Colonic mucosa (tissue), 4 donors: ENCODE data around the gene TANGO6. TPM values are rescaled to one million over a fixed set of nuclear protein-coding genes. Genes with fewer than 3 reads are reported as not detected.

Source experiments
- DNase-seq: peaks from one replicate; pipeline ENCODE4 v3.0.0-alpha.2; 2020
- H3K27ac ChIP-seq: fragments of 200-600 bp; one replicate; pipeline ENCODE4 v1.8.0; 2021
- H3K27me3 ChIP-seq: fragments of 200-600 bp; one replicate; pipeline ENCODE4 v1.8.0; 2021
- H3K36me3 ChIP-seq: fragments of 200-600 bp; one replicate; pipeline ENCODE4 v1.8.0; 2021
- H3K4me1 ChIP-seq: fragments of 200-600 bp; one replicate; pipeline ENCODE4 v1.8.0; 2021; ENCODE audit warnings: mild to moderate bottlenecking
- H3K4me3 ChIP-seq: fragments of 200-600 bp; one replicate; pipeline ENCODE4 v1.8.0; 2021
- H3K9ac ChIP-seq, 2 donors: one replicate each; pipeline ENCODE4 v1.7.0; 2013; ENCODE audit warnings: control low read depth in 2 of 2, low read depth in 2 of 2, low read length in 2 of 2
- H3K9me3 ChIP-seq: fragments of 200-600 bp; one replicate; pipeline ENCODE4 v1.8.0; 2021
- CTCF ChIP-seq: fragments of 200-600 bp; IDR thresholded peaks from one replicate; pipeline ENCODE4 v1.8.0; 2022; ENCODE audit warnings: antibody characterized with exemption, mild to moderate bottlenecking
- intact Hi-C: fragments of 100-400 bp; cut with DNase I; formaldehyde crosslinking; loops from one replicate; pipeline ENCODE4 v1.14.1; 2022
- total RNA-seq, 2 donors: library from RNA; stranded (reverse); fragmentation: NEBNext Ultra II Directional in 1 of 2; extraction: Animal tissue kit (Norgen Biotek cat#: 25700) in 1 of 2; gene quantifications; one replicate each; pipeline ENCODE4 v1.2.1, GENCODE V29; 2021
- donor health status: healthy.
- donor health status: DM: no; HTN: no; CAD: no.
- donor health status: DM: no; HTN: no; CAD: no.

TANGO6 gene
- total RNA-seq, 2 donors from 2014 or later: 6.6 to 10.1 TPM

- Histone ChIP-seq H3K27me3 (no peaks in the 10 kb centered on the region), H3K36me3 (no peaks in the 10 kb centered on the region), H3K27ac (no peak overlapping the region), H3K4me3 (no peak overlapping the region), H3K9ac (no peak overlapping the region), H3K4me1 (no peaks in the 10 kb centered on the region), H3K9me3 (no peaks in the 10 kb centered on the region)
- intact Hi-C loops: loop anchor here (5.0 kb wide), 2 partner anchors 207 to 222 kb away; partner anchors contain the start of gene HAS3
- TF ChIP-seq CTCF: no peak
- no peak for DNase-seq
Measured at GRCh38 chr16:68900009-68900408, 56.7 kb downstream of the TANGO6 start.

- H3K36me3 ChIP-seq: no peaks in the 10 kb centered on the region
- no peak overlapping the region for H3K9ac ChIP-seq
- TF ChIP-seq CTCF: peak; percentile 53
- H3K27ac ChIP-seq: no peak overlapping the region
- no peaks in the 10 kb centered on the region for H3K27me3 ChIP-seq
- intact Hi-C loops: loop anchor here (5.0 kb wide), 2 partner anchors 205 to 220 kb away; partner anchors contain the start of gene HAS3
- peak; percentile 70 for DNase-seq
- no peak overlapping the region for H3K4me3 ChIP-seq
- no peaks in the 10 kb centered on the region for H3K4me1 ChIP-seq
- H3K9me3 ChIP-seq: no peaks in the 10 kb centered on the region
Measured at GRCh38 chr16:68902003-68902968, 59.0 kb downstream of the TANGO6 start.

DNA sequence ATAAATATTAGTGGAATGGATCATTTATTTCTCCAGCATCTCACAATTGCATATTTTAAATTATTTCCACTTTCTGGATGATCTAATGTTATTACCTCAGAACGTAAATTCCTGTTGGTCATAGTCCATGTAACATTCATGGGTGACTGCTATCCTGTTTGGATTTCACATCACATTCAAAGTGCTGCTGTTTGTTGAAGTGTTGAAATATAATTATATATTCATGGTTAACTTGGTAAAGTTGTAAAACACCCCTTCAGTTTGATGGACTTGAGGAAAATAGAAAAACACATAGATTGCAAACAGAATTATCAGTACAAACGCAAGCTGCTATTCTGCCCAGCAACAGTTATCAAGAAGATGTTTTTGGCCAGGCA, 59.6 kb downstream of the TANGO6 start:
- no peaks in the 10 kb centered on the region for H3K27me3 ChIP-seq
- no peak overlapping the region for H3K4me3 ChIP-seq
- H3K4me1 ChIP-seq: no peaks in the 10 kb centered on the region
- H3K36me3 ChIP-seq: no peaks in the 10 kb centered on the region
- no peak for DNase-seq
- no peak overlapping the region for H3K9ac ChIP-seq
- H3K9me3 ChIP-seq: no peaks in the 10 kb centered on the region
- H3K27ac ChIP-seq: no peak overlapping the region
- intact Hi-C loops: loop anchor here (5.0 kb wide), 2 partner anchors 204 to 219 kb away; partner anchors contain the start of gene HAS3
- TF ChIP-seq CTCF: no peak

GRCh38 chr16:68907297-68907696, 64.0 kb downstream of the TANGO6 start:
- H3K9ac ChIP-seq: no peak overlapping the region
- intact Hi-C loops: no loop called here
- no peaks in the 10 kb centered on the region for H3K27me3 ChIP-seq
- no peaks in the 10 kb centered on the region for H3K4me1 ChIP-seq
- no peak for TF ChIP-seq CTCF
- no peaks in the 10 kb centered on the region for H3K36me3 ChIP-seq
- H3K27ac ChIP-seq: peak overlapping the region; percentile 13
- no peak for DNase-seq
- H3K9me3 ChIP-seq: no peaks in the 10 kb centered on the region
- no peak overlapping the region for H3K4me3 ChIP-seq

GRCh38 chr16:68907781-68908181, 64.5 kb downstream of the TANGO6 start:
- no peaks in the 10 kb centered on the region for H3K27me3 ChIP-seq
- TF ChIP-seq CTCF: no peak
- H3K9ac ChIP-seq: no peak overlapping the region
- no peaks in the 10 kb centered on the region for H3K4me1 ChIP-seq
- no peak overlapping the region for H3K4me3 ChIP-seq
- intact Hi-C loops: no loop called here
- H3K9me3 ChIP-seq: no peaks in the 10 kb centered on the region
- peak overlapping the region; percentile 13 for H3K27ac ChIP-seq
- H3K36me3 ChIP-seq: no peaks in the 10 kb centered on the region
- DNase-seq: no peak
